Occipital lobe (tissue), 2 donors: Measurements from ENCODE around the gene LSM14A. TPM values are rescaled to one million over a fixed set of nuclear protein-coding genes. Genes with fewer than 3 reads are reported as not detected.
A peak's percentile ranks its signal among the peaks of the same experiment; 100 is the strongest.

ENCODE experiments used
- DNase-seq: peaks from one replicate; lab custom pipeline; 2025; lab: John Stamatoyannopoulos, UW
- total RNA-seq: library from RNA; depleted of rRNA; stranded (reverse); fragments of >200 nt; gene quantifications from one replicate; pipeline ENCODE4 v1.2.3, GENCODE V29; 2014

Gene LSM14A
- total RNA-seq, 1 donor from 2014 or later = 69.1 TPM

DNA sequence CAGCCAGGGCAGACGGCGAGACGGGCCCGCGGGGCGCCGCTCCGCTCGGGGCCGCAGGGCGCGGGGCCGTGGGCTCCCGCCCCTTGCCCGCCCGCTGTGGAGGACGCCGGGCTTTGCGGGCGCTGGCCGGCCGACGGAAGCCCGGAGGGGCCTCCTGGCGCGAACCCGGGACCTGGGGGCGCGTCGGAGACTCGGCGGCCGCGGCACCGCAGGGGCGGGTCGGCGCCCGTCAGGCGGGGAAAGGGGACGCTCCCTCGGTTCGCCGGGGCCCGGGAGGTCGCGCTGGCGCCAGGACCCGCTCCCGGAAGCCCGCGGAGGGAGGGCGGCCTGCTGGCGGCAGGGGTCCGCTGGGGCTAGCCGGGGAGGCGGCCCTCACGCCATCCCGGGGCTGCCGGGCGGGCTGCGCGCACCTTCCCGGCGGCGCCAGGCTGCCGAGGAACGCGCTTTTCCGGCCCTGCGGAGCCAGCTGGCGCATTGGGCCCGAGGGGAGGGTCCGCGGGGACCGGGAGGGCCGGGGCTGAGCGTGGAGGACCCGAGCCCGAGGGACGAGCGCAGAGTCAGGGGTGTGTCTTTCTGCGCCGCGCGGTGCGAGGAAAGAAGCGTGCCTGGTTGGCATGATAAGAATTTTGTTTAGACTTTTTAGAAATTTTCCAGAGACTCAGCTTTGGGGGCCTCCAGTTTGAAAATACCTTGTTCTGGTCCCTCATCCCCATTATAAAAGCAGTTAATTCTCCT lies 82.6 kb downstream of the LSM14A start:
- DNase-seq = no peak

DNA sequence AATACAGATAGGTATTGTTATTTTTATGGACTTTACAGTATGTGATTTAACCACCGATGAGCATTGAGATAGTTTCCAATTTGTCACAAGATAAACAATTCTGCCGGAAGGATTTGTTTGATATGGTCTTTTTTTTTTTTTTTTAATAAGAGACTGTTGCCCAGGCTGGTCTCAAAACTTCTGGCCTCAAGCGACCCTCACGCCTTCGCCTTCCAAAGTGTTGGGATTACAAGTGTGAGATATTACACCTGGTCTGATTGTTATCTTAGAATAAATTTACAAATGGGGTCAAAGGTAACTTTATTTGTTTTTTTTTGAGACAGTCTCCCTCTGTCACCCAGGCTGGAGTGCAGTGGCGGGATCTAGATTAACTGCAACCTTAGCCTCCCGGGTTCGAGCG lies 83.2 kb downstream of the LSM14A start:
- DNase-seq = no peak

DNA sequence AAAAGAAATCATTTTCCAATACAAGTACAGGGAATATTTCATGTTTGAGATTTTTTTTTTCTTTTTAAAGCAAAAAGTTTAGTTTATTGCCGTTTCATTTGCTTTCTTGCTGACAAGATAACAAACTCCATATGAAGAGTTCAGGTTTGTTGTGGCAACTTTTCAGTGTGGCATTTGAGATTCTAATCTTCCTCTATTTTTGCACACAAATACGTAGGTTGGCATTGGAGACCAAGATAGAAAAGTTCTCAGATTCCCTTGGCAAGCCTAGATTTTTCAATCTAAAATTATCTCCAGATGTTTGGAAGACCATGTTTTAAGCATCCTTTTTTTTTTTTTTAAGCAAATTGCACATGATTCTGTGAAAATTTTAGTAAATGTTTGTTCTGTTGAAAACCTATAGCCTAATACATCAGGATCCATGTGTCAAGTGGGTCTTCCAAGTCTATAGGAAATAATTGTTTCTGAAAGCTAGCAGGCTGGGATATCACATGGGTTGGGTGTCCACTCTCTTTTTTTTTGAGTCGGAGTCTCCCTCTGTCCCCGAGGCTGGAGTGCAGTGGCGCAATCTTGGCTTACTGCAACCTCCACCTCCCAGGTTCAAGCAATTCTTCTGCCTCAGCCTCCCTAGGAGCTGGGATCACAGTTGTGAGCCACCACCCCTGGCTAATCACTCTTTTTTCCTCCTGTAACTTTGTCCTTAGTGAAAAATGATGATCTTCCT lies 84.7 kb downstream of the LSM14A start:
- no peak for DNase-seq

DNA sequence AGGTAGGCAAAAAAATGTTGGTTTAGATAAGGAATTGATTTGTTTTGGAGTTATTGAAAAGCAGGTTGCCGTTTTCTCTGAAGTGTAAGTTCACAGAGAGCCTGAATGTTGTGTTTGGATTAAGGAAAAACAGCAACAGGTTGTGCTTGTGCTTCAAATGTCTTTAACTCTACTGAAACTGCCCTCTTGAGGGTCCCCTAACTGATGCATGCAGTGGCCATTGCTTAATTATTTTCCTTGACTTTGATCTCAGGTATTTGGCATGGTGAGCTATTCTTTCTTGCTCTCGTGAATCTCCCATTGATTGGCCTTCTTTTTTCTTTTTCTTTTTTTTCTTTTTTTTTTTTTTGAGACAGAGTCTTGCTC lies 85.2 kb downstream of the LSM14A start:
- no peak for DNase-seq

DNA sequence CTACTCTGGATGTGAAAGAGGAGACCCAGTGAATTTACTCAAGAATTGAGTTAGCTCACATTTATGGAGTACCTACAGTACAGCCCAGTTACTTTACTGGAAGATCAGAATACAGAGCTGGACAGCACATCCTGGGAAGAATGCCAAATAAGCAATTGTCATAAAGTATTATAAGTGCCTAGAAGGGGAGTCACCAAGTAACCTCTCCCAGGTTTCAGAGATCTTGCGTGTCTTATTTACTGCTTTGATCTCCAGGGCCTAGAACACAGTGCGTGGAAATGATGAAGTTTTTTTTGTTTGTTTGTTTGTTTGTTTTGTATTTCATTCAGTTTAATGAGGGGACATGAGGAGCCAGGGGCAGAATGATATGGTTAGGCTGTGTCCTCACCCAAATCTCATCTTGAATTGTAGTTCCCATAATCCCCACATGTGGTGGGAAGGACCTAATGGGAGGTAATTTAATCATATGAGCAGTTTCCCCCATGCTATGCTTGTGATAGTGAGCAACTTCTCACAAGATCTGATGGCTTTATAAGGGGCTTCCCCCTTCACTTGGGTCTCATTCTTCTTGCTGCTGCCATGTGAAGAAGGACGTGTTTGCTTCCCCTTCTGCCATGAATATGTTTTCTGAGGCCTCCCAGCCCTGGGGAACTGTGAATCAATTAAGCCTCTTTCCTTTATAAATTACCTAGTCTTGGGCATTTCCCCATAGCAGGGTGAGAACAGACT lies 87.2 kb downstream of the LSM14A start:
- no peak for DNase-seq

DNA sequence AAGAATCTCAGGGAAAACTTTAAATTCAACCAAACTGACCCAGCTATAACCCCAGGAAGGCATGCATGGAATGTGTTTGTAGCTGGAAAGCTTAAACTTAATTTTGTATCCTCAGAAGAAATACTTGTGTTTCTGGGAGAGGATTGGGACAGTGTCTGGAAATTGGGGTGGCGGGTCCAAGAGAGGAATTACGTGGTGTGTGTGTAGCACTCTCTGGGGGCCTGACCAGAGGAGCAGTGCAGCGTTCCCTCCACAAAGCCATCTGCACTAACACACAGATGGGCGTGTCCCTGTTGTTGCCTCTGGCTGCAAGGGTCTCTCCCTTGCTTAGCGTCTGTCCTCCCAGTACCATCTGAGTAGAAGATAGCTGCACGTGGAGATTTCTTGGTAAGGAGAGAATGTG lies 88.5 kb downstream of the LSM14A start:
- no peak for DNase-seq

DNA sequence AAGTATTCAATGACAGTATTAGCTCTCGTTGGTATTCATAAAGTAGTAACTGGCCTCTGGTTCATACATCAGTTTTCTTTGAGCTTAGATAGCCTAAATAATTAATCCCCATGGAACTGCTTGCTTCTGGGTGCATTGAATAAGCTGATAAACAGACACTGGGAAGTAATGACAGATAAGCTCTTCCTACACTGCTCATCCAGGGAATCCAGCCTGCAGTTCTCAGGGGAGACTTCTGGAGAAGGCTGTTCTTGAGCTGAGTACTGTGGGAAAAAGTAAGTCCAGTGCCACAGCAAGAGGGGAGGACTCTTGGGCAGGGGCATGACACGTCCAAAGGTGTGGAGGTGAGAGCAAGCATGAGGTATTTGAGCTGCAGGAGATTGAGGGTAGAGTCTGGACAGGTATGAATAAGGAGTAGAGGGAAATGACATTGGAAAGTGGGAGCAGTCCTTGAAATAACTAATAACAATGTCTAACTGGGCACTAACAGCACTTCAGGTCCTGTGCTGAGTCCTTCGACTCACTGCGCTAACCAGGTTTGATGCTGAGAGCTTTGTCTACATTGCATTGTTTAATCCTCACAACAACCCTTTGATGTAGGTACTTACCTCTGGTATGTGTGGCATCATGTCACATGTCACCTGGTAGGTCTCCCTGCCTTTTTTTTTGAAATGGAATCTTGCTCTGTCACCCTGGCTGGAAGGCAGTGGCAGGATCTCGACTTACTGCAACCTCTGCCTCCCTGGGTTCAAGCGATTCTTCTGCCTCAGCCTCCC lies 89.2 kb downstream of the LSM14A start:
- no peak for DNase-seq

DNA sequence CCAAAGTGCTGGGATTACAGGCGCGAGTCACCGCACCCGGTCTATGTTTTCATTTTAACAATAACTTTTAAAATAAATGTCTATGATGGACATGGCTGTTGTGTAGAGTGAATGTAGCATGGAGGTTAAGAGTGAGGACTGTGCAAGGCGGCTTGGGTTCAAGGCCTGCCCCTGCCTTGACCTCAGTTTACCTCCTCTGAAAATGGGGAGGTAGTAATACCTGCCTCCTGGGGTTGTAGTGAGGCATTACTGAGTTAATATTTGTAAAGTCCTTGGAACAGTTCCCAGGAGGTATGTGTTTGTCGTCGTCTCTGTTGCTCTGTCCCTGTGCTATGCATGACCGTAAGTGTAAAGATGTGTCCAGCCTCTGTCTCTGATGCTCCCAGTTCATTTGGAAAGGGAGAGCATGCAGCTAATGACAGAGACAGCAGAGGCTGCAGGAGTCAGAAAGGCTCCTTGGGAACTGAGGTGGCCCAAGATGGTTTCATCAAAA lies 91.5 kb downstream of the LSM14A start:
- no peak for DNase-seq

DNA sequence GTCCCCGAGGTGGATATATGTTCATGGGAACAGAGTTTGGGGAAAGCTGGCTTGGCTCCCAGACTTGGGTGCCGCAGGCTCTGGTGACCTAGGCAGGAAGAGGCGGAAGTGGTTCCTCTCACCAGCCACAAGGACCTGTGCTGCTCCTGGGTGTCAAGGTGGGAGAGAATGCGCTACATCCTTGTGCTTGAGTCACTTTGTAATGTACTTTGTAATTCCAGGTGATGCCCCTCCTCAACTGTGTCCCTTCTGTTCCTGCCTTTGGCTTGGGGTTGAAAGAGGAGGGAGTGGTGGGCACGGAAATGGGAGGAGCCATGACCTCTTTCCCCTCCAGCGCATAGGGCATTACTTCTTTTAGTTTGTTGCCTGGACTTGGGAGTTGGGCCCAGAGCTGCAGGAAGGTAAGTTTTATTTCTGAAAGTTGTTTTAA lies 92.9 kb downstream of the LSM14A start:
- DNase-seq = no peak

DNA sequence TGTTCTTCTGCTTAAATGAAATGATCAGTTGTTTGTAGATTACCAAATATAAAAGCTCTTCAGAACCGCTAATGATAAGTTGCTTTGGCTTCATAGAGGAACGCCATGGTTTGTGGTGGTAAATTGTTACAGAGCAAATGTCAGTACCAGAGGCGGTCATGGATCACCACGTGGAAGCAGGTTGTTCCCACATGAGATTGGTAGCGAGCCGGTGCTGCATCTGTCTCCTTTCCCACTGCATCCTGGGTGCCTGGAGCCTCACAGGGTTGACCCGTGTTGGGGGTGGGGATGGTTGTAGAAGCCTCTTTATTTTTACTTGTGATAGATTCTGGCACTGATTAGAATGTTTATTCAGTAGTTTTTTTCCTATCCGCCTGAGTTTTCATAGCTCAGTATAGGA lies 96.8 kb downstream of the LSM14A start:
- no peak for DNase-seq

DNA sequence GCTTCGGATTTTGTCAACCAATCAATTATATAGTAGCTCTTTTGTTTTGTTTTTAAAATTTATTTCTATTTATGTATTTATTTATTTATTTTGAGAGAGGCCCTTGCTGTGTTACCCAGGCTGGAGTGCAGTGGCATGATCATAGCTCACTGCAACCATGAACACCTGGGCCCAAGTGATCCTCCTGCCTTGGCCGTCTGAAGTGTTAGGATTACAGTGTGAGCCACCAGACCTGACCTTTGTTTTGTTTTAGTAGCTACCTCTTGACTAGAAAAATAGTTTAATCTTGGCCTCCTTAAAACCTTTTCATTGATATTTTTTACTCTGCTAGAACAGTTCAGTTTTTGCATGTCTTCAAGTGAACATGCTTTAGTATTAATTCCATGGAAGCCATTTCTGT lies 97.2 kb downstream of the LSM14A start:
- DNase-seq = no peak

DNA sequence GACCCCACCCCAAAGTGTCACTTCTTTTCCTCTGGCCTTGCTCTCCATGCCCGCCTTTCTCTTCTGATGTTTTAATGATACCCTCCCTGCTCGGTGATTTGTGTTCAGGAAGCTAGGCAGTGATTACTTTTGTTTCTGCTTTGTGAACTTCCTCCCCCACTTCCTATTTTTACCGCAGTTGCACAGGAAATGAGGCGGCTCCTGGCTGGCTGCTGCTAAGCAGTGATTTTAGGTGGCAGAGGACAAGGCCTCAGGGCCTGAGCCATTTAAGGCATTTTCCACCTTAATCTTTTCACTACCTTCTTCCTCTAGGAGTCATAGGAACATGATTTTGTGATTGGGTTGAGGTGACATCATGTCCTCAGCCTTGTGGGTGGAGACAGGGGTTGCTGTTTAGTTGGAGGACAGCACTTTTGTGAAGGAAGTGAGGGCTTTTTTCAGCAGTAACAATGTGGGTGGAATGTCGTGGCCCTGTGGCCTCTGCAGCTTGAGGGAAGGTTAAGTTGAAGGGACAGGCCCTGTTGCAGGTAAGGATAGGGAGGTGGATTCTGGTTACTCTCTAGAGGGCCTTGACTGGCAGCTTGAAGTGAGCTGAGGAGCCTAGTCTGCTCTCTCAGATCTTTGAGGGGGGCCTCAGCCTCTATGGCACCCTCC lies 97.8 kb downstream of the LSM14A start:
- DNase-seq = no peak

DNA sequence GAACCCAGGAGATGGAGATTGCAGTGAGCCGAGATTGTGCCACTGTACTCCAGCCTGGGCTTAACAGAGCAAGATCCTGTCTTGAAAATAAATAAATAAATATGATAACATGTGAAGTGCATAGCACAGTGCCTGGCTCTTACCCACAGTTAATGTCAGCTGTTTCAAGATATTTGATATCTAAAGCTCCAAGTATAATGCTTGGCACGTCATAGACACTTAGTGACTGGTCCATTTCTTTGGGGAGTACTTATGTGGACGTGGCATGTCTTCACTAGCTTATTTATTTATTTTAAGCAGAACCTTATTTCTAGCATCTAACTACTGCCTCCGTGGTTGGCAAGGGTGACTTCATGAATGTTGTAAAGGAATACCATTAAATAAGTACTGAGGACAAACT lies 100.8 kb downstream of the LSM14A start:
- DNase-seq = no peak

DNA sequence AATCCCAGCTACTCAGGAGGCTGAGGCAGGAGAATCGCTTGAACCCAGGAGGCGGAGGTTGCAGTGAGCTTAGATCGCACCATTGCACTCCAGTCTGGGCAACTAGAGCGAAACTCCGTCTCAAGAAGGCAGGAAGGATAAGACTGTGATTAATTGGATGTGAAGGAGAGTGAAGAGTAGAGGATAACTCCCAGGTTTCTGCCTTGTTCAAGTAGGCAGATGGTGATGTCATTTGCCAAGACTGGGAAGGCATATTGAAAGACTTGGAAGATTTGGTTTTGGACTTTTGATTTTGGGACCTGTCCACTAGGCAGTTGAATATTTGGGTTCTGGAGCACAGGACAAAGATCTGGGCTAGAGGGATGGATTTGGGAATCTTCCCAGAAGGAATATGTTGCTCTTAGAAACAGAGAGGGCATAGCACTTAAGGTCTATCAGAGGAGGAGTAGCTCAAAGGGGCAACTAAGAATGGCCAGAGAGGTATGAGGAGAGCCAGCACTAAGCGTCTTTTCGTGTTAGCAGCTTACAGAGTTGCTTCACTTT lies 102.1 kb downstream of the LSM14A start:
- no peak for DNase-seq

DNA sequence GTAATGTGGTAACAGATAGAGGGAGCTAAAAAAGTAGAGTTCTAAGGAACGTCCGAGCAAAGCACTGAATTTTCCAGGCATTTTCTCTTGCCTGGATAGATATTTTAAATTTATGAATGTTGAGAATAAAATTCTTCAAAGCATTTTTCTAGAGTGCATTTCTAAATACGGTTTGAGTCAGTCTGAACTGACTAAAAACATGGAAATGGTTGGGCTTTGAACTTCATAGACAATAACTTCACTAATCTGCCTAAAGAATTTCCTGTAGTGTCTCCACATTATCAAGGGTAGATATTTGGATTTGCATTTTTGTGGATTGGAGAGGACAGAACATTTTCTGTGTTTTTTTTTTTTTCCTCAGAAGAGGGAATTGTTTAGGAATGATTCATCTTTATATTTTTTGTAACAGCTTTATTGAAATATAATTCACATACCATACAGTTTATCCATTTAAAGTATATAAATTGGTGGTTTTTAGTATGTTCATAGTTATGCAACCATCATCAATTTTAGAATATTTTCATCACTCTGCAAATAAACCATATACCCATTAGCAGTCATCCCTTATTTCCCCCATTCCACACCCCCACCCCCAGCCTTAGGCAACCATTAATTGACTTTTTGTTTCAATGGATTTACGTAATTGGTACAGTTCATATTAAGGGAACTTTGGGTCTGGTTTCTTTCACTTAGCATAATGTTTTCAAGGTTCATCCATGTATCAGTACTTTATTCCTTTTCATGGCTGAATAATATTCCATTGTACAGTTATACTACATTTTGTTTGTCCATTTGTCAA lies 102.7 kb downstream of the LSM14A start:
- no peak for DNase-seq

DNA sequence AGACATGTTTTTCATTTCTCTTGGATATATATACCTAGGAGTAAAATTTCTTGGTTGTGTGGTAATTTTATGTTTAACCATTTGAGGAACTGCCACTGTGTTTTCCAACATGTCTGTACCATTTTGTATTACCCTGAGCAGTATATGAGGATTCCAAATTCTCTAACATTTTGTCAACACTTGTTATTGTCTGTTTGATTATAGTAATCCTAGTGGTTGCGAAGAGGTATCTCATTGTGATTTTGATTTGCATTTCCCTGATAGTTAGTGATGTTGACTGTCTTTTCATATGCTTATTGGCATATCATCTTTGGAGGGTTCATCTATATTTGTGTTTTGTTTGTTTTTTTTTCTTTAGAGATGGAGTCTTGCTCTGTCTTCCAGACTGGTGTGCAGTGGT lies 103.4 kb downstream of the LSM14A start:
- DNase-seq = no peak

DNA sequence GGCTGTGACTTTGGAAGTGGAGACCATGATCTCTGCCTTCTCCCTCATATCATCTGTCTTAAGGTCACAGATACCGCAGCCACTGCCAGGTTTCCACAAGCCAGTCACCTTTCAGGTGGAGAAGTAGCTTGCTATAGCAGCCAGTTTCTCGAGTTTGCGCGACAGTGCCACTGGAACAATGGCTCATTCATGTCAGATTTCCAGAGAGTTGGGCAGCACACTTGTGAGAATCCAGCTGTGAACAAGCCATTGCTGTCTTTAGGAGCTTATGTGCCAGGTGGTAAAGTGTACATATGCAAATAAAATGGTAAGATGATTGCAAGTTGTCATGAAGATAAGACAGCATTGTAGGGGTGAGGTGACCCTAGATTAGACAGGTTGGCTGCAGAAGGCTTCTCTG lies 104.3 kb downstream of the LSM14A start:
- peak; percentile 10 for DNase-seq

DNA sequence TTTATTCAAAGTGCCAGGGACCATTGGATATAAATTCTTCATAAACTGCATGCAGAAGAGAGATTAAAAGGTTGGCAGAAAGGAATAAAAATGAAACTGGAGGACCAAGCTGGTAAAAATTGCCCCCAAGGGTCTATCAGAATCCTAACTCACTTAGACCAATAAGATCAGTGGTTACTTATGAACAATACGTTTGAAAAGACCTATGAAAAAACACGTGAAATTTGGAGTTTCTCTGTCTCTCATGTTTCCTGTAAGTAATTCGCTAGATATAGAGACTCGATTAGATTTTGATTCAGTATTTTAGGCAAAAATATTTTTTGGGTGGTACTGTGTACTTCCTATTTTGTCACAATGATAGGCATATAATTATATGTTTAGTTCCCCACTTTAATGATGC lies 104.9 kb downstream of the LSM14A start:
- no peak for DNase-seq

DNA sequence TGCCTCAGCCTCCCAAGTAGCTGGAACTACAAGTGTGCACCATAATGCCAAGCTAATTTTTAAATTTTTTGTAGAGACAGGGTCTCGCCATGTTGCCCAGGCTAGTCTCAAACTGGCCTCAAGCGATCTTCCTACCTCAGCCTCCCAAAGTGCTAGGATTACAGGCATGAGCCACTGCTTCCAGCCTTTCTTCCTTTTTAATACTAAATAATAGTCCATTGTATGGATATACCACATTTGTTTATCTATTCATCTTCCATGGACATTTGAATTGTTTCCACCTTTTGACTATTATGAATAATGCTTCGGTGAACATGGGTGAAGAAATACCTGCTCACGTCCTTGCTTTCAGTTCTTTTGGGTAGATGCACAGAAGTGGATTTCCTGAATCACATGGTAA lies 106.5 kb downstream of the LSM14A start:
- DNase-seq = no peak
